HCT116 (cell line): ENCODE results near the gene PRKCA.

Experiments used
- REST ChIP-seq: IDR thresholded peaks from 2 replicates; pipeline ENCODE4 v1.6.1; 2012; ENCODE audit warnings: low read depth
- SIN3A ChIP-seq: IDR thresholded peaks from 2 replicates; pipeline ENCODE4 v1.6.1; 2012; ENCODE audit warnings: low read depth
- SP1 ChIP-seq: IDR thresholded peaks from 2 replicates; pipeline ENCODE4 v1.6.1; 2012; ENCODE audit warnings: low read depth
- TF ChIP-seq, protein P1 (sequence below), 3 experiments: fragments of 200-600 bp in 1 of 3; sonication (generic) in 1 of 3; IDR thresholded peaks in 2 of 3; conservative IDR thresholded peaks in 1 of 3; 2 replicates each; pipeline ENCODE4 v1.5.1; 2012 to 2017; ENCODE audit warnings: low read depth in 2 of 3, low read length in 2 of 3, antibody characterized with exemption in 1 of 3, borderline replicate concordance in 1 of 3, control low read depth in 1 of 3, mild to moderate bottlenecking in 1 of 3, mixed read lengths in 1 of 3, mixed run types in 1 of 3, moderate library complexity in 1 of 3; ENCODE audit not compliant: insufficient read depth in 1 of 3

DNA sequence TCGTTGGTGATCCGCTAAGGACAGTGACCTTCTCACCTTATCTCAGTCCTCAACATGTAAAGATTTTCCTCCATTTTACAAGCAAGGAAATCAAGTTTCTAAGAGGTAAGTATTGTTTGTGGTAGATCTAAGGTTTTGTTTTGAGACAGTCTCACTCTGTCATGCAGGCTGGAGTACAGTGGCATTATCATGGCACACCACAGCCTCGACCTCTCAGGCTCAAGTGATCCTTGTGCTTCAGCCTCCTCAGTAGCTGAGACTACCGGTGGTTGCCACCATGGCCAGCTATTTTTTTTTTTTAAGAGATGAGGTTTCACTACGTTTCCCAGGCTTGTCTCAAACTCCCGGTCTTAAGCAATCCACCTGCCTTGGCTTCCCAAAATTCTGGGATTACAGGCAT is 34.9 kb downstream of the PRKCA start:
- TF ChIP-seq SIN3A, result no peak
- TF ChIP-seq, protein P1, sequence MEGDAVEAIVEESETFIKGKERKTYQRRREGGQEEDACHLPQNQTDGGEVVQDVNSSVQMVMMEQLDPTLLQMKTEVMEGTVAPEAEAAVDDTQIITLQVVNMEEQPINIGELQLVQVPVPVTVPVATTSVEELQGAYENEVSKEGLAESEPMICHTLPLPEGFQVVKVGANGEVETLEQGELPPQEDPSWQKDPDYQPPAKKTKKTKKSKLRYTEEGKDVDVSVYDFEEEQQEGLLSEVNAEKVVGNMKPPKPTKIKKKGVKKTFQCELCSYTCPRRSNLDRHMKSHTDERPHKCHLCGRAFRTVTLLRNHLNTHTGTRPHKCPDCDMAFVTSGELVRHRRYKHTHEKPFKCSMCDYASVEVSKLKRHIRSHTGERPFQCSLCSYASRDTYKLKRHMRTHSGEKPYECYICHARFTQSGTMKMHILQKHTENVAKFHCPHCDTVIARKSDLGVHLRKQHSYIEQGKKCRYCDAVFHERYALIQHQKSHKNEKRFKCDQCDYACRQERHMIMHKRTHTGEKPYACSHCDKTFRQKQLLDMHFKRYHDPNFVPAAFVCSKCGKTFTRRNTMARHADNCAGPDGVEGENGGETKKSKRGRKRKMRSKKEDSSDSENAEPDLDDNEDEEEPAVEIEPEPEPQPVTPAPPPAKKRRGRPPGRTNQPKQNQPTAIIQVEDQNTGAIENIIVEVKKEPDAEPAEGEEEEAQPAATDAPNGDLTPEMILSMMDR (IDR thresholded peaks at IDR 0.05 in 2 of 3, conservative IDR thresholded peaks at IDR 0.05 in 1 of 3; ENCODE audit: borderline replicate concordance in 1 of 3, insufficient read depth in 1 of 3, low read depth in 2 of 3, low read length in 2 of 3), result no peak
- no peak for TF ChIP-seq SP1
- no peak for TF ChIP-seq REST
